Activated CD8-positive, alpha-beta memory T cell treated with anti-CD3 and anti-CD28 coated beads, Interleukin-2, amount 50 U/mL, for 24 hours (primary cell): ENCODE results near the gene ITGAD.

ENCODE experiments used
- DNase-seq: peaks from one replicate; pipeline ENCODE4 v3.0.0-alpha.2; 2020; ENCODE audit errors: extremely low read depth

Gene ITGAD

DNA sequence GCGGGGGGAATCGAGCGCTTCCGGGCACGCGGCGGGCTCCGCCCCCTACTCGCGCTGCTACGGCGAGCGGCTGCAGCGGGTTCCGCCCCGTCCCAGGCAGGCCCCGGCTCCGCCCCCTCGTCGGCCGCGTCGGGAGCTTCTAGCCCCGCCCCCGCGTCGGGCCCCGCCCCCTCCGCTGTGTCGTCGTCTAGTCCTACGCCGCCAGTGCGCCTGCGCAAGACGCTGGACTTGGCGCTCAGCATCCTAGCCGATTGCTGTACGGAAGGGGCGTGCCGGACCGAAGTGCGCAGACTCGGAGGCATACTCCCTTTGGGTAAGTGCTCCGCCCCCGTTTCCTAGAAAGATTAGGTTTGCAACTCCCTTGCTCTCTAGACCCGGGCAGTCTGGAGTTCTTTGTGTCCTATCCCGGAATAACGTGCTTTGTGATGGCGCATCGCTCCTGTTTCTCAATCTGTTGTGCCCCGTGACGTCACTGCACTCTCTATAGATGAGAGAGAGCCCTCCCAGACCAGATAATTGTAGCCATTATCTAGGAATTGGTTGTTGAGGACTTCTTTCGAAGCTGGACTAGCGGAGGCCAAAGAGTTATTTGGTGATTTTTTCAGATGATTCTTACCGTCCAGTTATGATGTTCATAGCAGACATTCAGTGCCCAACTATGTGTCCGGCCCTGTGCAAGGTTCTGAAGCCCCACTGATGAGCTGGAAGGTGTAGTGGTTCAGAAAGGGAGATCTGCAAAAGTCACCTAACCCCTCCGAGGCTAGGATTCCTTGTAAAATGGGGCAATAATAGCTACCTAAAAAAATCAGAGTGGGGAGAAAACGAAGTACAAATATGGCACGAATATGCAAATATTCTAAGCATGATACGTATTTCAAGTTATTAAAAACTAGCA lies 66.8 kb downstream of the ITGAD start:
- peak; percentile 100 for DNase-seq

DNA sequence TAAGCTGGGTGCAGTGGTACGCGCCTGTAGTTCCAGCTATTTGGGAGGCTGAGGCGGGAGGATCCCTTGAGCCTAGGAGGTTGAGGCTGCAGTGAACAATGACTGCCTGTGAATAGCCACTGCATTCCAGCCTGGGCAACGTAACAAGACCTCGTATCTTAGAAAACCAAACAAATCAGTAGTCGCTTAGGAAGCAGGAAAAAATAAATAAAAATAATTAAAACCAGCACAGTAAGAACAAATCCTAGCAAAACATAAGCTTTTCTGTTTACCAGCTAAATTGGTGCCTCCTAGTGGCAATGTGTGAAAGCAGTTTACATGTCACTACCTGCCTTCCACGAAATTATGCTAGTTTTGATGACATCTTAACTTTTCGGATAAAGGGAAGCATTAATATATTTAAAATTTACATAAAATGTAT lies 67.5 kb downstream of the ITGAD start:
- DNase-seq = no peak

DNA sequence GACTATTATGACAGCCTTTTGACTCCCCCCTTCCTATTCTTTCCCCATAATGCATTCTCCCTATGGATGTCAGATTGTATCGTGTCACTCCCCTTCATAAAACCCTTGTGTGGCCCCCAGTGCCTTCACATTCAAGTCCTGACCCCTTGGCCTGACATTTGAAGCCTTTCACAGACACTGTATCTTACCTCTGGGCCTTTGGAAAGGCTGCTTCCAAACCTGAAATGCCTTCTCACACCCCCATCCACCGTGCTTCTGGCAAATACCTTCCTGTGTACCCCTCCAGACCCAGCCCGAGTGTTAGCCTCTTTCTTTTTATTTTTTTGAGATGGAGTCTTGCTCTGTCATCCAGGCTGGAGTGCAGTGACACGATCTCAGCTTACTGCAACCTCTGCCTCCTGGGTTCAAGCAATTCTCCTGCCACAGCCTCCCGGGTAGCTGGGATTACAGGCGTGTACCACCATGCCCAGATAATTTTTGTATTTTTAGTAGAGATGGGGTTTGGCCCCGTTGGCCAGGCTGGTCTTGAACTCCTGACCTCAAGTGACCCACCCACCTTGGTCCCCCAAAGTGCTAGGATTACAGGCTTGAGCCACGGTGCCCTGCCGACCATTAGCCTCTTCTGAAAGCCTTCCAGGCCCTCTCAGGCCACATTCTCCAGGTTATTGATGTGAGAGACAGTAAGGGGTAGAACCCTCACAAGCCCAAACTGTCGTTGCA lies 68.2 kb downstream of the ITGAD start:
- no peak for DNase-seq

DNA sequence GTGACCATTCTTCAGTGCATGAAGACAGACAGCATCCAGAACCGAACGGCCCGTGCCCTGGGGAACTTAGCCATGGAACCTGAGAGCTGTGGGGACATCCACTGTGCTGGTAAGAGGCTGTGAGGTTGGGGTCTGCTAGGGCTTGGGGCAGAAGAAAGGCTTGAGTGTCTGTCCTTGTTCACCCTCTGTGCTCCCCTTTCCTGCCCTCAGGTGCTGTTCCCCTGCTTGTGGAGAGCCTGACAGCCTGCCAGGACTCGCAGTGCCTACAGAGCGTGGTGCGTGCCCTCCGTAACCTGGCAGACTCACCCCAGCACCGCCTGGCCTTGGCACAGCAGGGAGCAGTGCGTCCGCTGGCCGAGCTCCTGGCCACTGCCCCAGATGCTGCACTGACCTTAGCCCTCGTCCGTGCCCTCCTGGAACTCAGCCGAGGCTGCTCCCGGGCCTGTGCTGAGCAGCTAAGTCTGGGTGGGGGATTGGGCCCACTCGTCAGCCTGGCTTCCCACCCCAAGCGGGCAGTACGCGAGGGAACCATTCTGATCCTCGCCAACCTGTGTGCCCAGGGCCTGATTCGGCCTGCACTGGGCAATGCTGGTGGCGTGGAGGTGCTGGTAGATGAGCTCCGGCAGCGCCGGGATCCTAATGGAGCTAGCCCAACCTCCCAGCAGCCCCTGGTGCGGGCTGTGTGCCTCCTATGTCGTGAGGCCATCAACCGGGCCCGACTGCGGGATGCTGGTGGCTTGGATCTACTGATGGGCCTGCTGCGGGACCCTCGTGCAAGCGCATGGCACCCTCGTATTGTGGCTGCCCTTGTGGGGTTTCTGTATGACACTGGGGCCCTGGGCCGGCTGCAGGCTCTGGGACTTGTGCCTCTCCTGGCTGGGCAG lies 69.0 kb downstream of the ITGAD start:
- no peak for DNase-seq

DNA sequence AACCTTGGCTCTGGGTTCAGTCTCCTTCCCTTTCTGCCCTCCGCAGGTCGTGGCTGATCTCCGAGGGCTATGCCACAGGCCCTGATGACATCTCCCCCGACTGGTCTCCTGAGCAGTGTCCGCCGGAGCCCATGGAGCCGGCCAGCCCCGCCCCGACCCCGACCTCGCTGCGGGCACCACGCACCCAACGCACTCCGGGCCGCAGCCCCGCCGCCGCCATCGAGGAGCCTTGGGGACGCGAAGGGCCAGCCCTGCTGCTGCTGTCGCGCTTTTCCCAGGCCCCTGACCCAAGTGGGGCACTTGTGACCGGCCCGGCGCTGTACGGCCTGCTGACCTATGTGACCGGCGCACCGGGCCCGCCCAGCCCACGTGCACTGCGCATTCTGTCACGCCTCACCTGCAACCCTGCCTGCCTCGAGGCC lies 71.2 kb downstream of the ITGAD start:
- no peak for DNase-seq

DNA sequence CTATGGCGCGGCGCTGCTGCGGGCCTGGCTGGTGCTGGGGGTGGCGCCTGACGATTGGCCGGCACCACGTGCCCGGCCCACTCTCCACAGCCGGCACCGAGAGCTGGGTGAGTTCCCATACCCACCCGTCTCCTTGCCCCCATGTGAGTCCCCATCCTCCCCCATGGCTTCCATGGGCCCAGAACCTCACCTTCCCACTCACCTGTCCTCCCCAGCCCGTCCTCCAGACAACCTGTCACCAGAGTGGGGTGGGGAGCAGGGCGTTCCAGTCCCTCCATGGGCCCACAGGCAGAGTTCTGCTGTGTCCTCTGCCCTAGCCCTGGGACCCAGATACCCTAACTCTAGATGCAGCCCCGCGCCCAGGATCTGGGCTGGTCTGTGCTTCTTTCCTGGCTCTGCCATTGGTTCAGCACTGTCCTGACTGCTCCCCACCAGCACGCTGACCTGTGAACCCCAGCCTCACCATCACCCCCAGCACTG lies 71.7 kb downstream of the ITGAD start:
- no peak for DNase-seq

DNA sequence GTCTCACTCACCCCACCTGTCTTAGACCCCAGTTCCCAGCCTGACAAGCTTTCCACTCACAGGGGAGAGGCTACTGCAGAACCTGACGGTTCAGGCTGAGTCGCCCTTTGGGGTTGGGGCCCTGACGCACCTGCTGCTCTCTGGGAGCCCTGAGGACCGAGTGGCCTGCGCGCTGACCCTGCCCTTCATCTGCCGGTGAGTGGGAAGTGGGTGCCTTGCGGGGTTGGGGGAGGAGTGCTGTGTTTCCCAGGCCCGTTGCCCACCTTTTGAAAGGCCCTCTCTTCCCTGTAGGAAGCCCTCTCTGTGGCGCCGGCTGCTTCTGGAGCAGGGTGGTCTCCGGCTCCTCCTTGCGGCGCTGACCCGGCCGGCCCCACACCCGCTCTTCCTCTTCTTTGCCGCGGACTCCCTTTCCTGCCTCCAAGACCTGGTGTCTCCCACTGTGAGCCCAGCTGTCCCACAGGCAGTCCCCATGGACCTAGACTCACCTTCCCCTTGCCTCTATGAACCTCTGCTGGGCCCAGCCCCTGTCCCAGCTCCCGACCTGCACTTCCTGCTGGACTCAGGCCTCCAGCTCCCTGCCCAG lies 72.7 kb downstream of the ITGAD start:
- no peak for DNase-seq

DNA sequence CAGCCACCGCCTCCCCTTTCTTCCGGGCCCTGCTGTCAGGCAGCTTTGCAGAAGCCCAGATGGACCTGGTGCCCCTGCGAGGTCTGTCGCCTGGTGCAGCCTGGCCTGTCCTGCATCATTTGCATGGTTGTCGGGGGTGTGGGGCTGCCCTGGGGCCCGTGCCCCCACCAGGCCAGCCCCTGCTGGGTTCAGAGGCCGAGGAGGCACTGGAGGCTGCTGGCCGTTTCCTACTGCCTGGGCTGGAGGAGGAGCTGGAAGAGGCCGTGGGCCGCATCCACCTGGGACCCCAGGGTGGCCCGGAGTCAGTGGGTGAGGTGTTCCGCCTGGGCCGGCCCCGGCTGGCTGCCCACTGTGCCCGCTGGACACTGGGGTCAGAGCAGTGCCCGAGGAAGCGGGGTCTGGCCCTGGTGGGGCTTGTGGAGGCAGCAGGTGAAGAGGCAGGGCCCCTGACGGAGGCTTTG lies 73.3 kb downstream of the ITGAD start:
- no peak for DNase-seq

DNA sequence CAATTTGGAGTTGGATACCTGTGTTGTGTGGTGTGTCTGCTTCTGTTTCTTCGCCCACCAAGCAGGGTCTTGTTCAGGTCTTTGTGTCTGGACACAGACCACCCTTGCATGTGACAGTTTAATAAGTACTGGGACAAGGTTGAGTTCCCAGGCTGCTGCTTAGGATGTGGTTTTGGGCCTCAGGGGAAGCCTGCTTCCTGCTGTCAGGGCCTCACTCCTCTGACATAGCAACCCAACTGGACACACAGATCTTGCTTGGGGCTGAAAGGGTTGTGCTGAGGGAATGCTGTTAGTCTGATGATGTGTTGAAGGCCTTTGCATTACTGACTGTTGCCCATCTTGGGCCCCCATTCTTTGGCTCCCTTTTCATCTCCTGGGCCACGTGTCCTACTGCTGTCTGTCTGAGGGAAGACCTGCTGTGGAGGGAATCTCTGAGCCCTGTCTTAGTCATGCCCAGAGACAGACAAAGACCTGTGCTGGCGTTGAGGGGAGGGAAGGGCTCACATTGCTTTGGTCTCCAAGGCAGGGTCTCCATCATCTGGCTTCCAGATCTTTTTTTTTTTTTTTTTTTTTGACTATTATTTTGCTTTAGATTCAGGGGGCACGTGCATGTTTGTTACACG lies 74.1 kb downstream of the ITGAD start:
- DNase-seq = no peak

DNA sequence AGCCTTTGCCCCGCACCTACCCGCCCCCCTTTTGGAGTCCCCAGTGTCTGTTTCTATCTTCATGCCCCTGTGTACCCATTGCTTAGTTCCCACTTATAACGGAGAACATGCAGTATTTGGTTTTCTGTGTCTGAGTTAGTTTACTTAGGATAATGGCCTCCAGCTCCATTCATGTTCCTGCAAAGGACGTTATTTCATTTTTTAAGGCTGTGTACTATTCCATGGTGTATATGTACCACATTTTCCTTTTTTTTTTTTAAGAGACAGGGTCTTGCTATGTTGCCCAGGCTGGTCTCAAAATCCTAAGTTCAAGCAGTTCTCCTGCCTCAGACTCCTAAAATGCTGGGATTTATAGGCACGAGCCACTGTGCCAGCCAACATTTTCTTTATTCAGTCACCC lies 74.7 kb downstream of the ITGAD start:
- no peak for DNase-seq

DNA sequence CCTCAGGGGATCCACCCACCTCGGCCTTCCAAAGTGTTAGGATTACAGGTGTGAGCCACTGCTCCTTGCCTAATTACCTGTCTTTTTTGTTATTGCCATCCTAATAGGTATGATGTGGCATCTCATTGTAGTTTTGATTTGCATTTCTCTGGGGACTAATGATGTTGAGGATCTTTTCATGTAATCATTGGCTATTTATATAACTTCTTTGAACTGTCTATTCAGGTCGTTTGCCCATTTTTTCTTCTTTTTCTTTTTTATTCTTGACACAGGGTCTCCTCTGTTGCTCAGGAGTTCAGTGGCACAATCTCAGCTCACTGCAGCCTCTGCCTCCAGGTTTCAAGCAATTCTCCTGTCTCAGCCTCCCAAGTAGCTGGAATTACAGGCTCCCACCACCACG lies 77.5 kb downstream of the ITGAD start:
- no peak for DNase-seq

DNA sequence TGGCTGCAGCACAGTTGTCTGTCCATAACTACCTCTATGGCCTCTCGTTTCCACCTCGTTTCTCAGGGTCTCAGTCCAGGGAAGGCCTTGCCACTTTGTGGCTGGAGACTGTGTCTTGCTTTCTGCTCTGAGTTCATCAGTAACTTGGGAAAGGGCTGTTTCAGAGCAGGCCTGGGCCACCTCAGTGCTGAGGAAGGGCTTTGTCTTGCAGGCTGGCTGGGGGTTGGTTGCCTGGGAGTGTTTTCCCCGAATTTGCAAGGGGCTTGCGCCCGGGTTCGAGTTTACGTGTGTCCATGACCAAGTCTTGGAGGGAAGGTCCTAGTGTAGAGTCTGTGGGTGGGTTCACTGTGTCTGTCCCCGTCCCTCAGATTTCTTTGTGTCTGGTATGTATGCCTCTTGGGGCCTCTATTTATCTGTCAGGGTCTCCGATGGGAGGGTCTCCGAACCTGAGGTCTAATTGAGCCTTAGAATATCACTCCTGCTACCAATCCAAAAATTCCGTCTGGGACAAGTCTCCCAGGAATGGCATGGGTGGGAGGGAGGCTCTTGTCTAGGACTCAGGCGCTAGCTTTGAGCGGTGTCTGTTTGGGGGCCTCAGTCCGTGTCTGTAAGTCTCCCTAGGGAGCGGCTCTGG lies 78.2 kb downstream of the ITGAD start:
- no peak for DNase-seq

DNA sequence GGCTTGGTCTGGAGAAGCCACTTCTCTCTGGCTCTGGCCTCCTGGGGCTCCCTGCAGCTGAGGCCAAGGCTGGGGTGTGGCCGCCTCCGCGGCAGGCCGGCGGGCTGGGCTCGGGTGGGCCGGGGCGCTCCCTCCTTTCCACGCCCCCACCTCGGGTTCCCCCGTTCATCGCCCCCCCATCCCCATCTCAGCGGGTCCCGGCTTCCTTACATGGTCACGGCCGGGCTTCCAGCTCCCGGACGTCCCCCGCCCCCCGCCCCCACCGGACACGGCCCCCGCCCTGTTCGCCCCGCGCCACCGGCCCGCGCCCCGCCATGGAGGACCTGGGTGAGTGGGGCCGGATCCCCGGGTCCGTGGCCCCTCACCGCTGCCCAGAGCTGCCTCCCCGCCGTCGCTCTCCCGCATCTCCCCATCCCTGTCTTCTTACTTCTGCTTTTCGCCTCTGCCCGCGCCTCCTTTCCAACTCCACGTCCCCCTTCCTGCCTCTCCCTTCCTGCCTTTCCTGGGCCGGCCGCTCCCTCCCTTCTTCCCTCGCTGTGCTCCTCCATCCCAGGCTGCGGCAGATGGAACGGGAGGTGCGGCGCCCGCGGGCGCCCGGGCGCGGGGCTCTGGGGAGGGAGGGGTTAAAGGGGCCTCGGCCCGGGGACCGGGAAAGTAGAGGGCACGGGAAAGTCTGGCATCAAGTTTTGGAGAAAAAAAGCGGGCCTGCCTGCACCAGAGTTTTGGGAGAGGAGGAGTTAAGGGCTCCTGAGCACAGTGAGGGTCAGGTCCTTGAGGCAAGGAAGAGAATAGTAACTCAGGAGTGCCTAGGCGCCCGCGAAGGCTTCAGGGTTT lies 79.0 kb downstream of the ITGAD start, which contains the start of gene TGFB1I1:
Gene TGFB1I1, plus strand, starts transcription at position 278 of the 834 bp plus-strand sequence. Its CDS starts 37 bp downstream, at position 315.
- DNase-seq = no peak

DNA sequence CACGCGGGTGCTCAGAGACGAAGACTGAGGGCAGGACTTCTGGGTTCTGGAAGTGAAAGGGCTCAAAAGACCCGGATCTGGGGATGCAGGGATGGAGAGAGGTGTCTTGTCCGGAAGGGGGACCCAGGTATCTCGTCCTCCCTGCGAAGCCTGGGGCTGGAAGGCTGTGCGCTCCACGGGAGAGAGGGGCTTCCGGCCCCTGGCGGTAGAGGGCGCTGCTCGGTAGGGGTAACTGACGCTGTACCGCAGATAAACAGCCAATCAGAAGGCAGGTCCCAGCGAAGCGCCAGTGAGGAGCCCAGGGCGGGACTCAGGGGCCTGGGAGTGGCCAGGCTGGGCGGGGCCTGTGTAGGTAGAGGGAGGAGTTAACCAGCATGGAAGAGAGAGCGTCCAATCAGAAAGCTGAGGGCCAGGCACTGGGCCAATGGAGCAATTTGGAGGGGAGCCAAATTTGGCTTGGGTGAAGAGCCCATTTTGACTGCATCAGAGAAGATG lies 79.6 kb downstream of the ITGAD start:
- DNase-seq = no peak

DNA sequence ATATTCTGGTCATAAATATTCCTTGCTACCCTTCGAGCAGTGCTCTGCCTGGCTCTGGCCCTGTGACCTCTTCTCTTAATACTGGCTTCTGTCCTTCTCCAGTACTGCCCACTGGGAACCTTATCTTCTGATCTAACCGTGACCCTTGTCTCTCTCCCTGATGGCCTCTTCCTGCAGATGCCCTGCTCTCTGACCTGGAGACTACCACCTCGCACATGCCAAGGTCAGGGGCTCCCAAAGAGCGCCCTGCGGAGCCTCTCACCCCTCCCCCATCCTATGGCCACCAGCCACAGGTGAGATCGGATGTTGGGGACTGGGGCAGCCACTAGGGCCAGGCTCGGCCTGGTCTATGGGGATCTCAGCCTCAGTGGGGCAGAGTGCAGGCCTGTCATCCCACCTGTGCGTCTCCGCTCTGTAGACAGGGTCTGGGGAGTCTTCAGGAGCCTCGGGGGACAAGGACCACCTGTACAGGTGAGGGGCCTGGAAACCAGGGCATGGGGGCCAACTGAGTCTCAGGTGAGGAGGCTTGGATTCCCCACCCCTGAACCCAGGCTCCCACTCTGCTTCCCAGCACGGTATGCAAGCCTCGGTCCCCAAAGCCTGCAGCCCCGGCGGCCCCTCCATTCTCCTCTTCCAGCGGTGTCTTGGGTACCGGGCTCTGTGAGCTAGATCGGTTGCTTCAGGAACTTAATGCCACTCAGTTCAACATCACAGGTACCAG lies 80.3 kb downstream of the ITGAD start:
- no peak for DNase-seq

DNA sequence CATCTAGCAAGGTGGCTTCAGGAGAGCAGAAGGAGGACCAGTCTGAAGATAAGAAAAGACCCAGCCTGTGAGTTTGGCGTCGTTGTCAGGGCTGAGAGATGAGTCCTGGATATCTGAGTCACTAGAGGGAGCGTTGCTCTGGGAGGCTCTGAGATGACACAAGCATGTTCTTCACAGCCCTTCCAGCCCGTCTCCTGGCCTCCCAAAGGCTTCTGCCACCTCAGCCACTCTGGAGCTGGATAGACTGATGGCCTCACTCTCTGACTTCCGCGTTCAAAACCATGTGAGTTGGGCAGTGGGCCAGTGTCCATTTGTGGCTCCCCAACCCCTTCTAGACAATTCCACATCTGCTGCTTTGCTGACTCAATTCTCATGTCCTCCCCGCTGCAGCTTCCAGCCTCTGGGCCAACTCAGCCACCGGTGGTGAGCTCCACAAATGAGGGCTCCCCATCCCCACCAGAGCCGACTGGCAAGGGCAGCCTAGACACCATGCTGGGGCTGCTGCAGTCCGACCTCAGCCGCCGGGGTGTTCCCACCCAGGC lies 81.1 kb downstream of the ITGAD start:
- DNase-seq = no peak

DNA sequence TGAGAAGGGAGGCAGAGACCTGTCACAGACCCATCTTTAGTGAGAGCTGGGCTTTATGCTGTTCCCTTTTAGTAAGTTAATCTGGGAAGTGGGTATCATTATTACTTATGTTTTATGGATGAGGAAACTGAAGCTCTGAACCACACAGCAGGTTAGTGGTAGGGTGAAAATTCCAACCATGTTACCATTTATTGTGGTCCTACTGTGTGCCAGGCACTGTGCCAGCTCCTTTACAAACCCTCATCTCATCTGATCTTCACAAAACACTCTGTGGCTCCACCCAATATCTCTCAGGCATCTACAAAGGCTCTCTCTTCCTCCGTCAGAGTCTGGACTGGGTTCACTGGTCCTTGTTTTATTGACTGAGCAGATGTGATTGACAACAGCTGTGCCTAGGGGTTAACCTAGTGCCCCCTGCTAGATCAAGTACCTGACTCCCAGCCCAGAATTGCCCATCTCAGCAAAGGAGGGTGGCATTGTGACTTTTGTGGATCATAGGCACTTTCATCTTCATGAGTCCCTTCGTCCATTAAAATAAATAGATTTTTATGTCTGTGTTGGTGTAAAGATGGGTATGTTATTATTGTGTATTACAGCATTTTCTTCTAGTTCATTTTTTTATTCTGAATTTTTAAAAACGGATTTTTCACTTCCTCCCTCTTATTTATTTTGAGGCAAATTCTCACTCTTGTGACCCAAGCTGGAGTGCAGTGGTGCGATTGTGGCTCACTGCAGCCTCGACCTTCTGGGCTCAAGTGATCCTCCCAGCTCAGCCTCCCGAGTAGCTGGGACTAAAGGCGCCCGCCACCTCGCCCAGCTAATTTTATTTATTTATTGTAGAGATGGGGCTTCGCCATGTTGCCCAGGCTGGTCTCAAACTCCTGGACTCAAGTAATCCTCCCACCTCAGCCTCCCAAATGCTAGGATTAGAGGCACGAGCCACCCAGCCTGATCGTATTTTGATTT lies 81.9 kb downstream of the ITGAD start:
- DNase-seq = no peak
